DOHH2 (cell line): ENCODE results near the gene MOAP1.

Source experiments
- H3F3A ChIP-seq: fragments of 200-600 bp; sonication (generic), shearing (Covaris generic); 2 replicates; pipeline ENCODE4 v1.6.0; 2016; ENCODE audit warnings: antibody characterized with exemption, mild to moderate bottlenecking; ENCODE audit not compliant: control insufficient read depth, insufficient read depth
- H3K27ac ChIP-seq: fragments of 200-600 bp; sonication (generic); 2 replicates; pipeline ENCODE4 v1.5.1; 2014; ENCODE audit warnings: low read depth, mild to moderate bottlenecking, low read length, moderate library complexity
- H3K27me3 ChIP-seq: fragments of 200-600 bp; sonication (generic); 2 replicates; pipeline ENCODE4 v1.6.1; 2014; ENCODE audit warnings: mild to moderate bottlenecking, low read length, mixed read lengths; ENCODE audit not compliant: control insufficient read depth
- H3K36me3 ChIP-seq: fragments of 200-600 bp; sonication (generic); 2 replicates; pipeline ENCODE4 v1.6.1; 2014; ENCODE audit warnings: mild to moderate bottlenecking, low read length, moderate library complexity, mixed read lengths; ENCODE audit not compliant: control insufficient read depth
- H3K4me1 ChIP-seq: fragments of 200-600 bp; sonication (generic); 2 replicates; pipeline ENCODE4 v1.6.1; 2014; ENCODE audit warnings: mild to moderate bottlenecking, low read length, mixed read lengths; ENCODE audit not compliant: control insufficient read depth
- H3K4me2 ChIP-seq: fragments of 200-600 bp; sonication (generic); 2 replicates; pipeline ENCODE4 v1.6.0; 2014; ENCODE audit warnings: mild to moderate bottlenecking, low read length, moderate library complexity
- H3K4me3 ChIP-seq: fragments of 200-600 bp; sonication (generic); 2 replicates; pipeline ENCODE4 v1.5.1; 2014; ENCODE audit warnings: mild to moderate bottlenecking, low read length, mixed read lengths
- H3K79me2 ChIP-seq: fragments of 200-600 bp; sonication (generic); 2 replicates; pipeline ENCODE4 v1.6.1; 2014; ENCODE audit warnings: mild to moderate bottlenecking, low read length, mixed read lengths; ENCODE audit not compliant: control insufficient read depth
- H3K9me2 ChIP-seq: fragments of 200-600 bp; sonication (generic); replicated peaks from 2 replicates; pipeline ENCODE4 v1.6.1; 2014; ENCODE audit warnings: mild to moderate bottlenecking, low read length, mixed read lengths; ENCODE audit not compliant: control insufficient read depth
- H3K9me3 ChIP-seq: fragments of 200-600 bp; sonication (generic); 2 replicates; pipeline ENCODE4 v1.6.1; 2014; ENCODE audit warnings: antibody characterized with exemption, low read length, mixed read lengths; ENCODE audit not compliant: control insufficient read depth, insufficient read depth
- H4K20me1 ChIP-seq: fragments of 200-600 bp; sonication (generic); 2 replicates; pipeline ENCODE4 v1.6.0; 2014; ENCODE audit warnings: low read depth, mild to moderate bottlenecking, antibody characterized with exemption, low read length, moderate library complexity; ENCODE audit not compliant: control insufficient read depth, insufficient read depth
- CTCF ChIP-seq: fragments of 200-600 bp; sonication (generic); IDR thresholded peaks from one replicate; pipeline ENCODE4 v1.5.1; 2014; ENCODE audit warnings: antibody characterized with exemption, mild to moderate bottlenecking, low read depth, low read length; ENCODE audit not compliant: poor library complexity, severe bottlenecking
- EZH2phosphoT487 ChIP-seq: fragments of 200-600 bp; sonication (generic); IDR thresholded peaks from 2 replicates; pipeline ENCODE4 v1.6.1; 2017; ENCODE audit warnings: borderline replicate concordance, mild to moderate bottlenecking, antibody characterized with exemption, low read length, moderate library complexity, mixed read lengths

The MOAP1 gene

GRCh38 chr14:93231129-93231979 is 46.7 kb upstream of the MOAP1 start:
- Histone ChIP-seq H3K4me1 (peaks cover 5% of the 10 kb centered on the region; the same call in 1 of the 2 replicates), H3K9me3 (no peaks in the 10 kb centered on the region), H3K4me3 (peak overlapping the region; percentile 56), H3K27me3 (no peaks in the 10 kb centered on the region), H3K79me2 (no peaks in the 10 kb centered on the region), H3K4me2 (peak overlapping the region; percentile 69), H3F3A (0 out of 2 replicates have a peak, but pooled peaks cover 3% of the 10 kb centered on the region), H3K36me3 (peaks cover 22% of the 10 kb centered on the region), H4K20me1 (no peaks in the 10 kb centered on the region), H3K9me2 (no peaks in the 10 kb centered on the region), H3K27ac (no peak overlapping the region)
- TF ChIP-seq CTCF (no peak), EZH2phosphoT487 (no peak)

GRCh38 chr14:93230539-93230938 is 45.8 kb upstream of the MOAP1 start:
- H3K36me3 ChIP-seq, result peaks cover 30% of the 10 kb centered on the region
- H4K20me1 ChIP-seq, result no peaks in the 10 kb centered on the region
- no peak overlapping the region for H3K4me3 ChIP-seq
- H3K4me2 ChIP-seq, result peak overlapping the region; percentile 69; the same call in 1 of the 2 replicates
- H3K4me1 ChIP-seq, result peaks cover 5% of the 10 kb centered on the region; the same call in 1 of the 2 replicates
- no peak for TF ChIP-seq EZH2phosphoT487
- no peak for TF ChIP-seq CTCF
- H3K9me3 ChIP-seq, result no peaks in the 10 kb centered on the region
- 0 out of 2 replicates have a peak, but pooled peaks cover 3% of the 10 kb centered on the region for H3F3A ChIP-seq
- H3K27me3 ChIP-seq, result no peaks in the 10 kb centered on the region
- no peaks in the 10 kb centered on the region for H3K79me2 ChIP-seq
- no peaks in the 10 kb centered on the region for H3K9me2 ChIP-seq
- H3K27ac ChIP-seq, result no peak overlapping the region

GRCh38 chr14:93228550-93228949 is 43.9 kb upstream of the MOAP1 start:
- Histone ChIP-seq H3K36me3 (peaks cover 45% of the 10 kb centered on the region), H3K9me2 (no peaks in the 10 kb centered on the region), H3K27me3 (no peaks in the 10 kb centered on the region), H3K4me1 (peaks cover 5% of the 10 kb centered on the region; the same call in 1 of the 2 replicates), H3K4me2 (no peak overlapping the region), H3K79me2 (no peaks in the 10 kb centered on the region), H3K4me3 (no peak overlapping the region), H3K27ac (no peak overlapping the region), H3K9me3 (no peaks in the 10 kb centered on the region), H3F3A (0 out of 2 replicates have a peak, but pooled peaks cover 3% of the 10 kb centered on the region), H4K20me1 (no peaks in the 10 kb centered on the region)
- TF ChIP-seq CTCF (no peak), EZH2phosphoT487 (no peak)
